Endometrial microvascular endothelial cells (primary cell): ENCODE data around the gene DPP6. TPM values are rescaled to one million over a fixed set of nuclear protein-coding genes. Genes with fewer than 3 reads are reported as not detected.

Experiments
- in situ Hi-C: cut with HindIII; loops from 2 replicates; pipeline ENCODE4 v1.10.0; 2017; ENCODE audit warnings: low sequenced_read_pairs, low pct_unique_long_range_greater_than_20kb; ENCODE audit errors: inconsistent ontology term
- total RNA-seq: library from RNA; depleted of rRNA; stranded (reverse); fragments of >200 nt; gene quantifications from one replicate; pipeline ENCODE4 v1.2.3, GENCODE V29; 2015; ENCODE audit errors: inconsistent ontology term

The DPP6 gene
- total RNA-seq, 1 donor from 2014 or later = not detected

DNA sequence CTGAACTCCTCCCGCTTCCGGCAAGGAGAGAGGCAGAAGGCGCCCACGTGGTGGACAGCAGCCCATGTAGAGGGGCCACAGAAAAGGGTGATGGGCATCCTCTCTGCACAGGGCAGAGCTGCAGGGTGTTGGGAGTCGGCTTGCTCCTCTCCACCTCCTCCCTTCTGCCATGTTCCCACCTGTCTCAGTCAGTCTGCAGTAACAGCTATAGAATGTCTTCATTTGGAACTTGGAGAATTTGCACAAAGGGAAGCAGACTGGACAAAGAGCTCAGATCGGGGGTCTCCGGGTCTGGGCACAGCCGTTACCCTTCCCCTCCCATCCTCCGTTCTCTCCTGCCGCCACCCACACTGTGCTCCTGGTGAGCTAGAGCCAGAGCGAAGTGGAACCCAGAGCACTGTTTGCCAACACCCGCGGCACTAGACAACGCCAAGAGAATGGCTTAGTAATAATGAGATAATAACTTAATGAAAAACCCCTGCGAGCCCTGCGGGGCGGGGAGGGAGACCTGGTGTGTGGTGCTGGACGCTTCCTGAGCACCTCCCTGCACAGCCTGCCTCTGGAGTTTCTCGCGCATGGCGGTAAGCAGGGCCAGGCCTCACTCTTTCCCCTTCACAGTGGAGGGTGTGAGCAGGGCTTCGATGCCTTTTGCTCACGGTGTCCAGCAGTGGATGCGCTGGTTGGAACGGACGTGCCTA, 696.0 kb downstream of the DPP6 start:
- in situ Hi-C loops = no loop called here

DNA sequence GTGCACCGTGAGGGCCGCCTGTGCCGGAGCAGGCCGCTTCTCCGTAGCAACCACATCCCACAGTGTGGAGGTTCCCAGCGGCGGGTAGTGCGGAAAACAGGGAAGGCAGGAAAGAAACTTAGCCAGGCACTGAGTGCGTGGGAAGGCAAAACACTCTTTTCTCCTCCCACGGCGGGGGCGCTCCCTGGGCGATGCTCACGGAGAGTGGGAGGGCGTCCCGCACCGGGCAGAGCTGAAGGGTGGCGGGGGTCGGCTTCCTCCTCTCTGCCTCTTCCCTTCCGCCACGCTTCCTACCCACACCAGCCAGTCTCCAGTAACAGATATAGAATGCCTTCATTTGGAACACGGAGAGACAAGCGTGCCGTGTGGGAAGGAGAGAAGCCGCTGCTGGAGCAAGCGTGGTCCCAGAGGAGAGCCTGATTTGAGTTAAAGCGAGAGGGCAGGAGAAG, 698.2 kb downstream of the DPP6 start:
- in situ Hi-C loops = no loop called here

- in situ Hi-C loops = no loop called here
Observed at GRCh38 chr7:154753226-154753625, 701.0 kb downstream of the DPP6 start.

GRCh38 chr7:154757756-154758155, 705.6 kb downstream of the DPP6 start:
- in situ Hi-C loops = no loop called here

- in situ Hi-C loops = no loop called here
Observed at GRCh38 chr7:154759989-154760388, 707.8 kb downstream of the DPP6 start.

DNA sequence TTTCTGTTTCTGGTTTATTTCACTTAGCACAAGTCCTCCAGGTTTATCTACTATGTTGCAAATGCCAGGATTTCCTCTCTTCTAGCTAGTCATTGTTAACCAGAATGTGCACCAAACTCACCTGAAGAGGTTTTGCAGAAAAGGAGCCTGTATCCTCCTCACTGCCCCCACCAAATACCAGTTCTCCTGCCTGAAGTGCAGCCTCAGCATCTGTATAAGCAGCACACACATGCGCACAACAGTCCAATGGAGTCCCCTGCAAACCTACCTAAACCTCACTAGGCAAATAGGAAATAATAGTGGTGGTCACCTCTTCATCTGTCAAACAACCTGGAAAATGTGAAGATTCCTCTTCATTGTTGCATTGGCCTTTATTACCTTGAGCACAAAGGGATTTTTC, 712.9 kb downstream of the DPP6 start:
- in situ Hi-C loops = no loop called here

- in situ Hi-C loops = no loop called here
Observed at GRCh38 chr7:154767142-154767541, 714.9 kb downstream of the DPP6 start.

- in situ Hi-C loops = no loop called here
Observed at GRCh38 chr7:154767821-154768415, 715.7 kb downstream of the DPP6 start.

DNA sequence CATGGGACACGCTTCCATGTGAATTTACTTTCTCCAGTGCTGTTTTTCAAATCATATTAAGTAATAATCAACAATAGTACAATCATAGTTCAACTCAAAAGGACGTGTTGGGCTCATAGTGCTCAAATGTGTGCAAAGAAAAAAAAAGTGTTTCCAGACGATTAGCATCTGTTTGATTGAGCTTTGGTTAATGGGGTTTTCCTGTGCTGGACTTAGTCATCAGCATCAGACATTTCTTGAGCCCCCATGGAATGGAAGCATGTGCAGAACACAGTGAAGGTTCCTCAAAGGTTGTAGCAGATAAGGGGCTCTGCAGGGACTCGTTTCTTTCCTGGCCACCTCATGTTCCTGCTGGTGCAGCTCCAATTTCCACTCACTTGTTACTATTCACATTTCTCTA, 716.8 kb downstream of the DPP6 start:
- in situ Hi-C loops = no loop called here

- in situ Hi-C loops = no loop called here
Observed at GRCh38 chr7:154769527-154769926, 717.3 kb downstream of the DPP6 start.

DNA sequence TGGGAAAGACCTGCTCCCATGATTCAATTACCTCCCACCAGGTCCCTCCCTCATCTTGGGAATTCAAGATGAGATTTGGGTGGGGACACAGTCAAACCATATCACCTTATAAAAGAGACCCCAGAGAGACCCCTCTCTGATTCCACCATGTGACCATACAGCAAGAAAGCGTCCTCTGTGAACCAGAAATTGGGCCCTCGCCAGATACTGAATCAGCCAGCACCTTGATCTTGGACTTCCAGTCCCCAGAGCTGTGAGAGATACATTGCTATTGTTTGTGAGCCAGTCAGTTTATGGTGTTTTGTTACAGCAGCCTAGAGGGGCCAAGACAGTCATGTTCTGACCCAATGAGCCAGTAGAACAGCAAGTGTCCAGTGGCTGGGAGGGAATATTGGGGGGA, 718.2 kb downstream of the DPP6 start:
- in situ Hi-C loops = no loop called here

- in situ Hi-C loops = no loop called here
Observed at GRCh38 chr7:154770962-154771361, 718.8 kb downstream of the DPP6 start.

- in situ Hi-C loops = no loop called here
Observed at GRCh38 chr7:154774303-154774969, 722.2 kb downstream of the DPP6 start.

GRCh38 chr7:154775681-154776080, 723.5 kb downstream of the DPP6 start:
- in situ Hi-C loops = no loop called here

DNA sequence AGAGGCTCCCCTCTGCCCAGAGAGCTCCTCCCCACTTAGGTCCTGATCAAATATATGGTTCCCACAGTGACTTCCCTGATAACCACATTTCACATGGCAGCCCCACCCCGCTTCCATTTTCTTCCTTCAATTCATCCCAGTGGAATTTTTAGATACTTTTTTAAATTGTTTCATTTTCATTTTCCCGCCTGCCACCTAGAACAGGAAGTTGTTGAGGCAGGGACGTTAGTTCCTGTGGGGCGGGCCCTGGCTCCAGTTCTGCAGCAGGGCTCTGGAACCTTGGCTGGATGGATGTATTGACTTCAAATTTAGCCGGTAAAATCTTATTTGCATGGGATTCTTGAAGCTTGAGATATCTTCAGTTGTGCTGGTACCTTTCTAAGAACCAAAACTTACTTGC, 724.2 kb downstream of the DPP6 start:
- in situ Hi-C loops = no loop called here

- in situ Hi-C loops = no loop called here
Observed at GRCh38 chr7:154777023-154777422, 724.8 kb downstream of the DPP6 start.

DNA sequence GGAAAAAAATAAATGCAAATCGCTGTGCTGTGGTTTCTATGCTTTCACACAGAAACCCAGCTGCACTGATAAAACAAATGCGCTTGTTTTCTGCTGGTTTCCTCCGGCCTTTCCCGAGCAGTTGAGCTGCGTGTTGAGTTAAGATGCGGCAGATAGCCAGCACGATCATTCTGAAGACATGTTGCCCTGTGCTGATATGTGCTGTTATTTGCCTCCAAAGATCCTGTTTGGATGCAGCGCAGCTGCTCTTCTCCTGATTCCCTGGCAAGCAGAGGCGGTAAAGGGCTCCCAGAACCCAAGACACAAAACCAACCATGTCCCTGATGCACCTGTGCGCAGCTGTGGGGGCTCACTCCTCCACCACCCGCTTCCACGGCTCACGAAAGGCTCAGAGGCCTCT, 725.3 kb downstream of the DPP6 start:
- in situ Hi-C loops = no loop called here

- in situ Hi-C loops = no loop called here
Observed at GRCh38 chr7:154777908-154778307, 725.7 kb downstream of the DPP6 start.

DNA sequence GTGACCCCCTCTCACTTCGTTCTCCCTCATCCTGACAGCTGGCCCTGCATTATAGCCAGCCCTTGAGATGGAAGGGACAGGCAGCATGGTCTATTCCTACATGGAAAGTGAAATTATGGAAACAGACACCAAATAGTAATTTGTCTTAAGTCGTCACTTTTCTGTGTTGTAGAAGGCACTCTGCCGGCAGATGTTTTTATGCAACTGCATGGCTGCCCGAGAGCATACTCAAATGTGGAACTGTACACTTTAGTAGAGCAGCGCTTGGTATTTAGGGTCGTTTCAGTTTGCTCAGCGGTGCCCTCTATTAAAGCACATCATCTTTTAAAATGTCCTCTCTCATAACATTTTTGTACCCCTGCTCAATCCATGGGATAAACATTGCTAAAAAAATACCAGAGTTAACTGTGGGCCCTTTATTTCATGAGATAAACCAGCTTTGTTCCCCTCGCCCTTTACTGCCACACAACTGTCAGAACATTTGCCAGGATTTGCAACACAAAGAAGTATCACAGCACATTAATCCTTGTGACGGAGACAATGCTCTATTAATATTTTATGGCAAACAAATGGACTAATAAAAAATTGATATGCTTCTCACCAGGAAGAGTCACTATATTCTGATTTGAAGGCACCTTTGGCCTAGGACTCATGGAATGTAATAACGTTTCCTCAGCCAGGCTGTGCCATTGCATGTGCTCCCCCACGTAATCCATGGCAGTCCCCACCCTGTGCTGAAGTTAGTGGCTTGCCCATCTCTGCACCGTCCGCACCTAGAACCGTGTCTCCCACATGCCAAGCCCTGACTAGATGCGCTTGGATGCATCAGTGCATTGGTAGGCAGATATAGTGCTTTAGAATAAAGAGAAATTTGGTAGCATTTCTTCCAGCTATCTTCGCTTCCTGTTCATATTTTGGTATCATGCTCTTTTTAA, 729.4 kb downstream of the DPP6 start:
- in situ Hi-C loops = no loop called here
